HEK293 (cell line): ENCODE results near the gene TSPAN2.

ENCODE experiments used
- CTCF ChIP-seq: fragments of 450-650 bp; formaldehyde crosslinking; IDR thresholded peaks from 2 replicates; pipeline ENCODE4 v1.5.1; 2016; ENCODE audit warnings: missing biosample characterization, missing genetic modification characterization
- OVOL3 ChIP-seq: fragments of 450-650 bp; formaldehyde crosslinking; IDR thresholded peaks from 2 replicates; pipeline ENCODE4 v1.5.1; 2016; ENCODE audit warnings: missing biosample characterization, missing genetic modification characterization
- ZNF341 ChIP-seq: fragments of 450-650 bp; formaldehyde crosslinking; IDR thresholded peaks from 2 replicates; pipeline ENCODE4; 2016; ENCODE audit warnings: low read depth, missing biosample characterization, missing genetic modification characterization
- ZNF37A ChIP-seq: fragments of 450-650 bp; IDR thresholded peaks from 2 replicates; pipeline ENCODE4 v1.5.1; 2018; ENCODE audit warnings: missing biosample characterization, missing genetic modification characterization
- ZNF549 ChIP-seq: fragments of 450-650 bp; IDR thresholded peaks from 2 replicates; pipeline ENCODE4 v1.5.1; 2018; ENCODE audit warnings: missing biosample characterization, missing genetic modification characterization, mild to moderate bottlenecking, inconsistent platforms, moderate library complexity
- ZNF704 ChIP-seq: fragments of 450-650 bp; formaldehyde crosslinking; IDR thresholded peaks from 2 replicates; pipeline ENCODE4 v1.5.1; 2016; ENCODE audit warnings: missing biosample characterization, missing genetic modification characterization

GRCh38 chr1:115051850-115052249 lies 37.5 kb downstream of the TSPAN2 start:
- TF ChIP-seq OVOL3 (tag by site-specific recombination), result no peak
- TF ChIP-seq CTCF (tag by site-specific recombination), result no peak
- no peak for TF ChIP-seq ZNF549 (tag by site-specific recombination)
- TF ChIP-seq ZNF37A (tag by site-specific recombination), result no peak
- no peak for TF ChIP-seq ZNF341 (tag by site-specific recombination)
- TF ChIP-seq ZNF704 (tag by site-specific recombination), result no peak
